HCT116 (cell line): ENCODE results near the gene FBXO24. TPM values are rescaled to one million over a fixed set of nuclear protein-coding genes. Genes with fewer than 3 reads are reported as not detected.

Source experiments
- ATAC-seq: fragments of 200-7000 bp; cut with Tn5 transposase; 2 replicates; pipeline ENCODE4 v1.9.1; 2020; ENCODE audit warnings: mild to moderate bottlenecking, moderate library complexity
- BruUV-seq: library from RNA; stranded (reverse); fragments of 400-500 nt; replicated peaks from 2 replicates; lab custom pipeline; 2021; lab: Mats Ljungman, UMichigan
- CTCF ChIA-PET: fragments of 300-600 bp; sonication (Branson Sonifier 250); formaldehyde crosslinking; loops from one replicate; lab custom pipeline; 2021; ENCODE audit warnings: antibody characterized with exemption; lab: Charles Lee
- POLR2A ChIA-PET: fragments of 300-600, 350-600 bp; sonication (Branson Sonifier 250); formaldehyde crosslinking; loops from one replicate; lab custom pipeline; 2021; ENCODE audit warnings: antibody characterized with exemption; lab: Charles Lee
- RAD21 ChIA-PET, 2 experiments: fragments of 300-600 bp; sonication (Branson Sonifier 250); formaldehyde crosslinking; loops; one replicate each; lab custom pipeline; 2023; ENCODE audit warnings: low total read pairs in 2 of 2; ENCODE audit not compliant: uncharacterized antibody in 2 of 2, unreplicated experiment in 2 of 2, low non-redundant PET in 1 of 2; lab: Charles Lee
- DNase-seq: peaks from one replicate; pipeline ENCODE4 v3.0.0-alpha.2; 2010; ENCODE audit warnings: low read depth, low spot score
- H2AFZ ChIP-seq: fragments of 200-600 bp; shearing (Covaris generic), sonication (generic); 2 replicates; pipeline ENCODE4 v1.6.1; 2017; ENCODE audit warnings: low read depth, mixed run types, mixed read lengths, antibody characterized with exemption, low read length; ENCODE audit not compliant: poor library complexity, severe bottlenecking
- H3K27ac ChIP-seq: 2 replicates; pipeline ENCODE4 v1.5.1; 2012; ENCODE audit warnings: low read depth, low read length
- H3K27me3 ChIP-seq: fragments of 200-600 bp; sonication (generic); 2 replicates; pipeline ENCODE4 v1.6.1; 2016; ENCODE audit warnings: mixed run types, low read length, mixed read lengths; ENCODE audit not compliant: insufficient read depth
- H3K36me3 ChIP-seq, 2 experiments: fragments of 200-500 bp in 1 of 2; fragments of 200-600 bp in 1 of 2; sonication (Bioruptor generic) in 1 of 2; sonication (generic) in 1 of 2; 2 replicates each; pipeline versions ENCODE4 v1.5.1 to v1.6.1; 2014 to 2016; ENCODE audit warnings: low read length in 2 of 2, inconsistent platforms in 1 of 2, mixed read lengths in 1 of 2, mixed run types in 1 of 2; ENCODE audit not compliant: insufficient read depth in 2 of 2, control insufficient read depth in 1 of 2
- H3K4me1 ChIP-seq, 2 experiments: fragments of 200-600 bp in 1 of 2; sonication (generic) in 1 of 2; 2 replicates each; pipeline versions ENCODE4 v1.5.1 to v1.6.1; 2012 to 2017; ENCODE audit warnings: low read length in 2 of 2, inconsistent platforms in 1 of 2, mild to moderate bottlenecking in 1 of 2, mixed read lengths in 1 of 2, mixed run types in 1 of 2, moderate library complexity in 1 of 2; ENCODE audit not compliant: insufficient read depth in 2 of 2, control insufficient read depth in 1 of 2
- H3K4me2 ChIP-seq: fragments of 200-600 bp; sonication (generic); 2 replicates; pipeline ENCODE4 v1.6.1; 2017; ENCODE audit warnings: mixed run types, low read length, mixed read lengths
- H3K4me3 ChIP-seq, 2 experiments: fragments of 200-600 bp in 1 of 2; sonication (generic) in 1 of 2; replicated peaks in 1 of 2; 2 replicates each; pipeline ENCODE4 v1.5.1; 2011 to 2016; ENCODE audit warnings: low read length in 2 of 2, control low read depth in 1 of 2, low read depth in 1 of 2, mild to moderate bottlenecking in 1 of 2, mixed read lengths in 1 of 2, mixed run types in 1 of 2
- H3K79me2 ChIP-seq: fragments of 200-600 bp; sonication (generic); 2 replicates; pipeline ENCODE4 v1.6.1; 2017; ENCODE audit warnings: mild to moderate bottlenecking, mixed run types, low read length, moderate library complexity, mixed read lengths; ENCODE audit not compliant: insufficient read depth
- H3K9ac ChIP-seq: fragments of 200-600 bp; sonication (generic); 2 replicates; pipeline ENCODE4 v1.6.1; 2016; ENCODE audit warnings: low read length, mixed read lengths
- H3K9me2 ChIP-seq: fragments of 200-600 bp; sonication (generic), shearing (Covaris generic); 2 replicates; pipeline ENCODE4 v1.6.1; 2017; ENCODE audit warnings: mixed run types, mild to moderate bottlenecking, moderate library complexity; ENCODE audit not compliant: insufficient read depth
- H3K9me3 ChIP-seq, 2 experiments: fragments of 200-500 bp in 1 of 2; fragments of 200-600 bp in 1 of 2; sonication (Bioruptor generic) in 1 of 2; sonication (generic) in 1 of 2; 2 replicates each; pipeline ENCODE4 v1.6.1; 2014 to 2017; ENCODE audit warnings: low read length in 2 of 2, mixed read lengths in 2 of 2, inconsistent platforms in 1 of 2, low read depth in 1 of 2, mild to moderate bottlenecking in 1 of 2, mixed run types in 1 of 2, moderate library complexity in 1 of 2; ENCODE audit not compliant: control insufficient read depth in 1 of 2, insufficient read depth in 1 of 2
- H4K20me1 ChIP-seq: fragments of 200-600 bp; sonication (generic), shearing (Covaris generic); 2 replicates; pipeline ENCODE4 v1.6.1; 2017; ENCODE audit warnings: mixed run types, mild to moderate bottlenecking, moderate library complexity; ENCODE audit not compliant: insufficient read depth
- CEBPB ChIP-seq: IDR thresholded peaks from 2 replicates; pipeline ENCODE4 v1.6.1; 2012; ENCODE audit warnings: low read depth
- EGR1 ChIP-seq: IDR thresholded peaks from 2 replicates; pipeline ENCODE4 v1.6.1; 2012; ENCODE audit warnings: low read depth
- FOSL1 ChIP-seq: IDR thresholded peaks from 2 replicates; pipeline ENCODE4 v1.6.1; 2012; ENCODE audit warnings: low read depth
- MAX ChIP-seq: IDR thresholded peaks from 2 replicates; pipeline ENCODE4 v1.6.1; 2012
- POLR2AphosphoS5 ChIP-seq: IDR thresholded peaks from 2 replicates; pipeline ENCODE4 v1.6.1; 2011; ENCODE audit warnings: mild to moderate bottlenecking, low read depth, low read length, moderate library complexity
- TCF7L2 ChIP-seq: IDR thresholded peaks from 2 replicates; pipeline ENCODE4 v1.7.0; 2011; ENCODE audit warnings: borderline replicate concordance, inconsistent platforms; ENCODE audit not compliant: insufficient read depth, insufficient read length; ENCODE audit errors: extremely low read depth
- YY1 ChIP-seq: IDR thresholded peaks from 2 replicates; pipeline ENCODE4 v1.6.1; 2011; ENCODE audit warnings: low read length, low read depth, moderate library complexity, mild to moderate bottlenecking; ENCODE audit not compliant: insufficient replicate concordance; ENCODE audit errors: extremely low read depth
- ZFX ChIP-seq: fragments of 450-650 bp; IDR thresholded peaks from 2 replicates; pipeline ENCODE4 v1.6.1; 2017
- ZNF274 ChIP-seq: fragments of 200-500 bp; sonication (Bioruptor generic); IDR thresholded peaks from 2 replicates; pipeline ENCODE4 v1.6.1; 2014; ENCODE audit warnings: mild to moderate bottlenecking, low read depth, low read length, inconsistent platforms
- intact Hi-C: fragments of 100-400 bp; cut with micrococcal nuclease; formaldehyde crosslinking; loops from 2 replicates; pipeline ENCODE4 v1.10.0; 2022
- total RNA-seq: library from RNA; stranded (reverse); gene quantifications from one replicate; pipeline ENCODE4 v1.2.1, GENCODE V29; 2021; ENCODE audit not compliant: unreplicated experiment
- TF ChIP-seq, protein P1 (sequence below): IDR thresholded peaks from 2 replicates; pipeline ENCODE4 v1.6.1; 2012; ENCODE audit warnings: low read depth

Gene FBXO24
- total RNA-seq, 1 experiment from 2014 or later = 2.1 TPM

GRCh38 chr7:100545360-100546128 lies 40.6 kb upstream of the FBXO24 start:
- Histone ChIP-seq H2AFZ (no peak overlapping the region), H3K4me2 (peak overlapping the region; percentile 79), H3K27me3 (no peaks in the 10 kb centered on the region), H3K4me3 (peak overlapping the region; percentile 22 to 38), H3K36me3 (peaks cover 0 to 2% of the 10 kb centered on the region in 2 experiments; a peak in 1 of 4 replicates), H3K9me3 (no peaks in the 10 kb centered on the region), H4K20me1 (no peaks in the 10 kb centered on the region), H3K27ac (peak overlapping the region; percentile 95), H3K9ac (peak overlapping the region; percentile 61), H3K79me2 (peaks cover 20% of the 10 kb centered on the region; the same call in 1 of the 2 replicates), H3K9me2 (no peaks in the 10 kb centered on the region), H3K4me1 (peaks cover 50 to 56% of the 10 kb centered on the region in 2 experiments)
- DNase-seq (peak; percentile 81), ATAC-seq (peak; percentile 94)
- ChIA-PET CTCF (interaction anchor here (0.9 to 1.3 kb wide), 4 partner anchors 12 to 76 kb away, joined by 3 to 10 read pairs (median 4); no protein-coding TSS in a partner anchor), POLR2A (interaction anchor here (0.6 to 1.7 kb wide), 3 partner anchors 40 to 117 kb away, joined by 3 to 10 read pairs (median 4); partner anchors contain the start of genes FBXO24, LRCH4 and ZCWPW1), RAD21 (no interaction called here)
- no TSS peak for BruUV-seq
- TF ChIP-seq EGR1 (no peak), ZNF274 (no peak), ZFX (peak; percentile 47), POLR2AphosphoS5 (peak; percentile 71), CEBPB (no peak), FOSL1 (no peak), MAX (no peak), YY1 (peak; percentile 34), TCF7L2 (no peak)
- TF ChIP-seq, protein P1, sequence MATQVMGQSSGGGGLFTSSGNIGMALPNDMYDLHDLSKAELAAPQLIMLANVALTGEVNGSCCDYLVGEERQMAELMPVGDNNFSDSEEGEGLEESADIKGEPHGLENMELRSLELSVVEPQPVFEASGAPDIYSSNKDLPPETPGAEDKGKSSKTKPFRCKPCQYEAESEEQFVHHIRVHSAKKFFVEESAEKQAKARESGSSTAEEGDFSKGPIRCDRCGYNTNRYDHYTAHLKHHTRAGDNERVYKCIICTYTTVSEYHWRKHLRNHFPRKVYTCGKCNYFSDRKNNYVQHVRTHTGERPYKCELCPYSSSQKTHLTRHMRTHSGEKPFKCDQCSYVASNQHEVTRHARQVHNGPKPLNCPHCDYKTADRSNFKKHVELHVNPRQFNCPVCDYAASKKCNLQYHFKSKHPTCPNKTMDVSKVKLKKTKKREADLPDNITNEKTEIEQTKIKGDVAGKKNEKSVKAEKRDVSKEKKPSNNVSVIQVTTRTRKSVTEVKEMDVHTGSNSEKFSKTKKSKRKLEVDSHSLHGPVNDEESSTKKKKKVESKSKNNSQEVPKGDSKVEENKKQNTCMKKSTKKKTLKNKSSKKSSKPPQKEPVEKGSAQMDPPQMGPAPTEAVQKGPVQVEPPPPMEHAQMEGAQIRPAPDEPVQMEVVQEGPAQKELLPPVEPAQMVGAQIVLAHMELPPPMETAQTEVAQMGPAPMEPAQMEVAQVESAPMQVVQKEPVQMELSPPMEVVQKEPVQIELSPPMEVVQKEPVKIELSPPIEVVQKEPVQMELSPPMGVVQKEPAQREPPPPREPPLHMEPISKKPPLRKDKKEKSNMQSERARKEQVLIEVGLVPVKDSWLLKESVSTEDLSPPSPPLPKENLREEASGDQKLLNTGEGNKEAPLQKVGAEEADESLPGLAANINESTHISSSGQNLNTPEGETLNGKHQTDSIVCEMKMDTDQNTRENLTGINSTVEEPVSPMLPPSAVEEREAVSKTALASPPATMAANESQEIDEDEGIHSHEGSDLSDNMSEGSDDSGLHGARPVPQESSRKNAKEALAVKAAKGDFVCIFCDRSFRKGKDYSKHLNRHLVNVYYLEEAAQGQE = no peak
- intact Hi-C loops = loop anchor here (2.0 kb wide), 1 partner anchor 43 kb away; no protein-coding TSS in a partner anchor
